KOPT-K1 (cell line): ENCODE measurements around the gene SELENON.

Experiments
- H3K27ac ChIP-seq: fragments of 200-600 bp; sonication (generic); 2 replicates; pipeline ENCODE4 v1.5.1; 2016; ENCODE audit warnings: antibody characterized with exemption, mild to moderate bottlenecking, low read depth, low read length; ENCODE audit not compliant: poor library complexity, severe bottlenecking
- H3K36me3 ChIP-seq: fragments of 200-600 bp; sonication (generic); 2 replicates; pipeline ENCODE4 v1.5.1; 2017; ENCODE audit warnings: antibody characterized with exemption, mild to moderate bottlenecking, low read length, moderate library complexity; ENCODE audit not compliant: insufficient read depth
- H3K9me3 ChIP-seq: fragments of 200-600 bp; sonication (generic); 2 replicates; pipeline ENCODE4 v1.5.1; 2017; ENCODE audit warnings: antibody characterized with exemption, low read length, mild to moderate bottlenecking; ENCODE audit not compliant: insufficient read depth, poor library complexity, severe bottlenecking

SELENON gene

DNA sequence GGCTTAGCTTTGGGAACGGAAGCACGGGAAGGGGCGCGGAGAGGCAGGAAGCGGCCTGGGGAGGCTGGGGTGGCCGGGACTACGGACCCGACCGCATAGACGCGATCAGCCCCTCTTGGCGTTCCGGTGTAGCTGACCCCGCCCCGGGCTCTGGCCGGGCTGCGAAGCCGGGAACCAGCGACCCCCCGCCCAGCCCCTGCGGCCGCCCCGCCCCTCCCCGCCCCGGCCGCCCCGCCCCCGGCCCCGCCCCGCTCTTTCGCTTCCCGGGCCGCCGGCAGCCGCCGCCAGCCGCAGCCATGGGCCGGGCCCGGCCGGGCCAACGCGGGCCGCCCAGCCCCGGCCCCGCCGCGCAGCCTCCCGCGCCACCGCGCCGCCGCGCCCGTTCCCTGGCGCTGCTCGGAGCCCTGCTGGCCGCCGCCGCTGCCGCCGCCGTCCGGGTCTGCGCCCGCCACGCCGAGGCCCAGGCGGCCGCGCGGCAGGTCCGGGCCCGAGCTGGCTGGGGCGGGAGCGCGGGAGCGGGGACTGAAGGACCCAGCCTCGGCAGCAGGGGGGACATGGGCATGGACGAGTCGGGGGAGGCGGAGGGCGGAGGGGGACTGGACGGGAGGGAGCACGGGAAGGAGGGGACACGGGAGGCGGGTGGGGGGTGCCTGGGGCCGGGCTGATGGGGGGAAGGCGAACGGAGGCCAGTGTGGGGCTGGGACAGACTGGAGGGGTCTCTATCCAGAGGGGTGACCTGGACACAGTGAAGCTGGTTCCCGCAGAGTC is at the start of gene SELENON:
Gene SELENON (plus strand): TSS at position 259 of the 768 bp plus-strand sequence. CDS start 38 bp downstream, at position 297.
- H3K27ac ChIP-seq: no peak within 1 kb of the TSS
- no peaks in the 10 kb centered on the region for H3K36me3 ChIP-seq
- H3K9me3 ChIP-seq: no peaks in the 10 kb centered on the region

- no peaks in the 10 kb centered on the region for H3K9me3 ChIP-seq
- H3K27ac ChIP-seq: no peak overlapping the region
- no peaks in the 10 kb centered on the region for H3K36me3 ChIP-seq
Measured at GRCh38 chr1:25750923-25751605, 48.9 kb upstream of the SELENON start.

- no peak overlapping the region for H3K27ac ChIP-seq
- no peaks in the 10 kb centered on the region for H3K36me3 ChIP-seq
- no peaks in the 10 kb centered on the region for H3K9me3 ChIP-seq
Measured at GRCh38 chr1:25754470-25755181, 45.4 kb upstream of the SELENON start.

- no peaks in the 10 kb centered on the region for H3K36me3 ChIP-seq
- H3K9me3 ChIP-seq: no peaks in the 10 kb centered on the region
- no peak overlapping the region for H3K27ac ChIP-seq
Measured at GRCh38 chr1:25755475-25756125, 44.4 kb upstream of the SELENON start.

DNA sequence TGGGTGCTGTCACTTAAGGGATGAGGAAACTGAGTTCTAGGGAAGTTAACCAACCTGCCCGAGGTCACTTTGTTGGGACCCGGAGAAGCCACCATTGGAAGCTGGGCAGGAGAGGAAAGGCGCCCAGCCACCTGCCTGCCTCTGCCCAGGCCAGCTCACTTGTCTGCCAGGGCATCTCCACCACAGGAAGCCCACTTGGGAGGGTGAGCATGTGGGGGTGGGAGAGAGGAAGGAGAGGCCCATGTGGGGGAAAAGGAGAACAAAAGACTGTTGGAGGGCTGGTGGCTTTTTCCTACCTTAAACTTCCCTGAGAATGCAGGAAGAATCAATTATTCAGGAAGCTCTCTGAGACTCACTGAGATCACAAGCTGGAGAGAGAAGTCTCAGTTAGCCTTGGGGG is 43.8 kb upstream of the SELENON start:
- H3K36me3 ChIP-seq: no peaks in the 10 kb centered on the region
- no peak overlapping the region for H3K27ac ChIP-seq

GRCh38 chr1:25757151-25757845 is 42.7 kb upstream of the SELENON start:
- no peaks in the 10 kb centered on the region for H3K36me3 ChIP-seq
- H3K27ac ChIP-seq: no peak overlapping the region
- no peaks in the 10 kb centered on the region for H3K9me3 ChIP-seq

More for the DNA sequence above, 43.8 kb upstream of the SELENON start:
- H3K9me3 ChIP-seq: no peaks in the 10 kb centered on the region

- no peaks in the 10 kb centered on the region for H3K9me3 ChIP-seq
- H3K36me3 ChIP-seq: no peaks in the 10 kb centered on the region
- no peak overlapping the region for H3K27ac ChIP-seq
Measured at GRCh38 chr1:25757846-25758185, 42.2 kb upstream of the SELENON start.

DNA sequence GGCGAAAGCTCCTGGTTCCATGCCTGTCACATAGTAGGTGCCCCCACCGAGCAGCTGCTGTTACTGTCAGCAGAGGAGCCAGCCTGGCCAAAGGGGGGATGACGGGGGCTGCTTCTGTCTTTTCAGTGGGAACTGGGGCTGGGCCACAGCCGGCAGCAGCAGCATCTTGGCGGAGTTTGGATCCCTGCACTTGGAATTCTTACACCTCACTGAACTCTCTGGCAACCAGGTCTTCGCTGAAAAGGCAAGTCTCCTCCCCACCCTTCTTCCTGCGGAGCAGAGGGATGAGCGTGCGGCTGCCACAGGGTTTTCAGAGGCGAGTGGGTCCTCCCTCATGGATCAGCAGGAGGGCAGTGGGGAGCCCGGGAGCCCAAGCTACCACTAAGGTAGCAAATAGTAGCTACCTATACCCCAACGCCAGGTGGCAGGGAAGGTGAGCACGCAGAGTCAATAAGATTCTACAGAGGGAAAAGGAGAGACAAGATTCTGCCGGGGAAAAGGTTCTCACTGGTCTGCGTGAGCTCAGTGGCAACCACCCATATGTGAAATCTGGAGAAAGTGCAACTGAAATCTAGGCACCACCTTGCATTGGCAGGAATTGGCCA is 41.4 kb upstream of the SELENON start:
- Histone ChIP-seq H3K36me3 (no peaks in the 10 kb centered on the region), H3K27ac (no peak overlapping the region), H3K9me3 (no peaks in the 10 kb centered on the region)

DNA sequence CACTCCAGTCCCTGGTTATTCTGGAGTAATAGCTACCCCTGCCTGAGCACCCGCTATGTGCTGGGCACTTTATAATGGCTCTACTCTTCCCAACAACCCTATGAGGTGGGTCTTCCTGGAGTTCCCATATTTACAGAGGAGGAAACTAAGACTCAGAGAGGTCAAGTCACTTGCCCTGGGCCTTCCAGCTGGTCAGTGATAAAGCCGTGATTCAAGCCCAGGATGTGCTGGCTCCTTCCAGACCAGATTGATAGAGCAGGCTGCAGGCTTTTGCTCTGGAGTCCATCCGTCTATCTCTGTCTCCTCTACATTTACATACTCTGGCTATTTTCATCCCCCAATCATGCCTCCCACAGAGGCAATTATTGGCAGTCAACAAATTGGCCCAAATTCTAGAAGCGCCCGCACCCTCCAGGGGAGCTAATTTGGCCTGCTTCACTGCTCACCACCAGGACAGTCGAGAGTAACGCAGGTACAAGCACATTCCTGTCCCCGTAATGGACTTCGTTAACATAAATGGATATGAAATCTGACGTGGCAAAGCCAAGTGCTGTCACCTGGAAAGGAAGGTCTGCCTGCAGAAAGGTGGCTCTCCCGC is 39.8 kb upstream of the SELENON start:
- Histone ChIP-seq H3K9me3 (no peaks in the 10 kb centered on the region), H3K27ac (no peak overlapping the region), H3K36me3 (no peaks in the 10 kb centered on the region)

- no peaks in the 10 kb centered on the region for H3K9me3 ChIP-seq
- no peaks in the 10 kb centered on the region for H3K36me3 ChIP-seq
- H3K27ac ChIP-seq: no peak overlapping the region
Measured at GRCh38 chr1:25760871-25761270, 39.1 kb upstream of the SELENON start.

- no peaks in the 10 kb centered on the region for H3K36me3 ChIP-seq
- no peaks in the 10 kb centered on the region for H3K9me3 ChIP-seq
- H3K27ac ChIP-seq: no peak overlapping the region
Measured at GRCh38 chr1:25763493-25763892, 36.5 kb upstream of the SELENON start.

DNA sequence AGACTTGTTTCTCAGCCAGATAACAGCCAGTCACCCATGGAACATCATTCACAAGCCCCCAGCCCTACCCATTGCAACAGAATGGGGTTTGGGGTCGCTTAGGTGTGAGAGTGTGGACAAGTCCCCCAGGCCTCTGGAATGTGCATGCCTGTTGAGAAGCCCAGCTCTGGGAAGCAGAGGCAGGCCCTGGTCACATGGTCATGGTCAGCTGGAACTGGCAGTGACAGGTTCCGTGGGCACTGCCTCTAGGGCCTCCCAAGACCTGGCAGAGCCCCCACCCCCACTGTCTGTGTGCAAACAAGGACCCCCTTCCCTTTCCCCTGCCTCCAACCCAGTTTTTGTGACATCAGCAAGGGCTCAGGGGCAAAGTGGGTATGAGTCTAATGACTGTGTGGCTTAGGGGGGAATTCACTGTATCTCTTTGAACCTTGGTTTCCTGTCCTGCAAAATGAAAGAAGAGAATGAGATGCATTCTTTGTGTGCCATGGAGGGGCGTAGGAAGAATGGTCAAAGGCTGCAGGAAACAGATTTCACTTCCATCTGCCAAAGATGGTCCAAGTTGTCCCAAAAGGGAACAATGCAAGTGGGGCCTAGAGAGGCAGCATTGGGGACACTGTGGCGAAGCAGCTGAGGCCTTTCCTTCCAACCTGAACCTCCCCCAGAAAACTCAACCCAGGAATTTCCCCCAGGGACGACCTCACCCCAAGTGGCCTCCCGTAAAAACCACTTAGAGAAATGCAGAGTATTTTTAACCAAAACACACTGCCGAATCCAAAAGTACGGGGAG is 34.7 kb upstream of the SELENON start:
- Histone ChIP-seq H3K9me3 (no peaks in the 10 kb centered on the region), H3K36me3 (no peaks in the 10 kb centered on the region), H3K27ac (no peak overlapping the region)

DNA sequence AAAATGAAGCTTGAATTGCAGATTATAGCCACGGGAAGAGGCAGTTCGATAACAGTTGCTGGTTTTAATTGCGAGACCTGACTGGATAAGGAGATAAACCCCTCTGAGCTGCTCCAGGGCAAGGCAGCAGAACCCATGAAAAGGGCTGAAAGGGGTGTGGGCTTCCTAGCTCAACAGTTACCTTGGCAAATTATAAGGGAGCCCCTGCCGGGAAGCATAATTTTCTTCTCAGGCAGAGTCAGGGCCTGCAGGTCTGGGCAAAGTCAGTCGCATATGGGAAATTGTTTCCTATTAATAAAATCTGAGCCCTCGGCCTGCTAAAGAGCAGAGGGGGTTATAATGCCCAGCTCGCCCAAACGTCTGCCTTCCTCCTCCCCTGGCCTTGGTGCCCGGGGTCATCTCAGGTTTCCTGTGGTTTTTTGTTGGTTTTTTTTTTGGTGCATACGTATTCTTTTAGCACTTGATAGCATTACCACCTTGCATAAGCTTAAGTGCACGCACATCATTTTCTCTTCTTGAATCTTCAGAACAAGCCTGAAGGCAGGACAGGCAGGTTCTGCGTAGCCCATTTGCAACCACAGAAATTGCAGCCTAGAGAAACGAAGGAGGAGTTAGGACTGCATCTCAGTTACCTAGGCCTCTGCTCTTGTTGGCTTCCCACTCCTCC is 33.9 kb upstream of the SELENON start:
- no peaks in the 10 kb centered on the region for H3K36me3 ChIP-seq
- no peaks in the 10 kb centered on the region for H3K9me3 ChIP-seq
- no peak overlapping the region for H3K27ac ChIP-seq
